K562 (cell line): ENCODE measurements around the gene EFNA2. TPM values are rescaled to one million over a fixed set of nuclear protein-coding genes. Genes with fewer than 3 reads are reported as not detected.

Experiments used
- ARID1B ChIP-seq: fragments of 450-650 bp; IDR thresholded peaks from 2 replicates; pipeline ENCODE4 v1.6.1; 2016; ENCODE audit warnings: antibody characterized with exemption, mild to moderate bottlenecking, inconsistent platforms
- ATF7 ChIP-seq: fragments of 450-650 bp; IDR thresholded peaks from 2 replicates; pipeline ENCODE4 v1.7.1; 2014; ENCODE audit warnings: mild to moderate bottlenecking, moderate library complexity
- CXXC5 ChIP-seq: fragments of 250-450 bp; sonication (Bioruptor Pico); IDR thresholded peaks from 2 replicates; pipeline ENCODE4 v1.8.0; 2022; ENCODE audit warnings: inconsistent platforms, mild to moderate bottlenecking, moderate library complexity
- FOSL1 ChIP-seq: fragments of 200-800 bp; sonication (Bioruptor generic); conservative IDR thresholded peaks from 2 replicates; pipeline ENCODE4 v1.6.1; 2016; ENCODE audit warnings: missing genetic modification characterization, missing compliant biosample characterization
- JUN ChIP-seq, 2 experiments: sonication (generic) in 1 of 2; formaldehyde crosslinking in 1 of 2; IDR thresholded peaks; 2 replicates each; pipeline versions ENCODE4 v1.6.1 to v1.8.0; 2012 to 2022; ENCODE audit warnings: borderline replicate concordance in 2 of 2, mild to moderate bottlenecking in 2 of 2, improper control_type of control experiment in 1 of 2, low read depth in 1 of 2, low read length in 1 of 2, missing genetic modification reagents in 1 of 2
- TCF7L2 ChIP-seq: fragments of 150-350 bp; IDR thresholded peaks from 2 replicates; pipeline ENCODE4 v1.6.1; 2016; ENCODE audit warnings: low read depth, mild to moderate bottlenecking, low read length, moderate library complexity
- polyA plus RNA-seq, 8 experiments: library from polyadenylated mRNA; depleted of rRNA in 4 of 8; stranded (reverse) in 5 of 8; unstranded in 3 of 8; fragments of >200 nt; fragmentation: Nextera tagmentation in 2 of 8; fragmentation: Illumina TruSeq in 1 of 8; extraction: Ambion mirVana in 2 of 8; extraction: Trizol in 1 of 8; gene quantifications; 2 replicates each; pipeline versions ENCODE4 v1.2.1 to v1.2.3, GENCODE V29; 2011 to 2014; ENCODE audit warnings: inconsistent platforms in 1 of 8, missing spikeins in 1 of 8
- total RNA-seq, 7 experiments: library from RNA; depleted of rRNA in 6 of 7; stranded (reverse); fragments of >200 nt in 6 of 7; fragmentation: Illumina TruSeq in 2 of 7; extraction: Trizol in 2 of 7; gene quantifications; 2 replicates each; pipeline versions ENCODE4 v1.2.1 to v1.2.3, GENCODE V29; 2011 to 2021; ENCODE audit warnings: low replicate concordance in 1 of 7
- TF ChIP-seq, protein P1 (sequence below): sonication (generic); formaldehyde crosslinking; IDR thresholded peaks from 2 replicates; pipeline ENCODE4 v1.8.1; 2023; ENCODE audit warnings: missing genetic modification reagents, mild to moderate bottlenecking, borderline replicate concordance
- TF ChIP-seq, protein P2 (sequence below), 2 experiments: IDR thresholded peaks; 2 replicates each; pipeline ENCODE4 v1.6.1; 2011; ENCODE audit warnings: borderline replicate concordance in 1 of 2, control low read depth in 1 of 2, low read depth in 1 of 2, low read length in 1 of 2, mild to moderate bottlenecking in 1 of 2, mixed read lengths in 1 of 2, moderate library complexity in 1 of 2; ENCODE audit not compliant: insufficient read depth in 1 of 2, insufficient read length in 1 of 2, poor library complexity in 1 of 2, severe bottlenecking in 1 of 2; ENCODE audit errors: extremely low read depth in 1 of 2
- TF ChIP-seq, protein P3 (sequence below), 2 experiments: fragments of 200-800 bp in 1 of 2; sonication (Bioruptor generic) in 1 of 2; sonication (generic) in 1 of 2; formaldehyde crosslinking in 1 of 2; IDR thresholded peaks in 1 of 2; conservative IDR thresholded peaks in 1 of 2; 2 replicates each; pipeline versions ENCODE4 v1.5.0 to v1.6.1; 2016 to 2020; ENCODE audit warnings: missing compliant biosample characterization in 1 of 2, missing genetic modification characterization in 1 of 2, missing genetic modification reagents in 1 of 2
- TF ChIP-seq, protein P4 (sequence below), 2 experiments: IDR thresholded peaks in 1 of 2; conservative IDR thresholded peaks in 1 of 2; 2 replicates each; pipeline ENCODE4 v1.6.1; 2016; ENCODE audit warnings: low read depth in 2 of 2, mild to moderate bottlenecking in 1 of 2, missing compliant biosample characterization in 1 of 2, missing genetic modification characterization in 1 of 2, moderate library complexity in 1 of 2
- TF ChIP-seq, protein P5 (sequence below): fragments of 200-800 bp; sonication (Bioruptor generic); IDR thresholded peaks from 2 replicates; pipeline ENCODE4 v1.6.1; 2017; ENCODE audit warnings: missing genetic modification characterization, missing compliant biosample characterization

Gene EFNA2
- total and polyA plus RNA-seq, 9 of the 15 experiments (the other 6 are each of a cell fraction or from before 2014, with no cell fraction given), result 0.11 to 0.44 (median 0.15) TPM; not detected in 6

DNA sequence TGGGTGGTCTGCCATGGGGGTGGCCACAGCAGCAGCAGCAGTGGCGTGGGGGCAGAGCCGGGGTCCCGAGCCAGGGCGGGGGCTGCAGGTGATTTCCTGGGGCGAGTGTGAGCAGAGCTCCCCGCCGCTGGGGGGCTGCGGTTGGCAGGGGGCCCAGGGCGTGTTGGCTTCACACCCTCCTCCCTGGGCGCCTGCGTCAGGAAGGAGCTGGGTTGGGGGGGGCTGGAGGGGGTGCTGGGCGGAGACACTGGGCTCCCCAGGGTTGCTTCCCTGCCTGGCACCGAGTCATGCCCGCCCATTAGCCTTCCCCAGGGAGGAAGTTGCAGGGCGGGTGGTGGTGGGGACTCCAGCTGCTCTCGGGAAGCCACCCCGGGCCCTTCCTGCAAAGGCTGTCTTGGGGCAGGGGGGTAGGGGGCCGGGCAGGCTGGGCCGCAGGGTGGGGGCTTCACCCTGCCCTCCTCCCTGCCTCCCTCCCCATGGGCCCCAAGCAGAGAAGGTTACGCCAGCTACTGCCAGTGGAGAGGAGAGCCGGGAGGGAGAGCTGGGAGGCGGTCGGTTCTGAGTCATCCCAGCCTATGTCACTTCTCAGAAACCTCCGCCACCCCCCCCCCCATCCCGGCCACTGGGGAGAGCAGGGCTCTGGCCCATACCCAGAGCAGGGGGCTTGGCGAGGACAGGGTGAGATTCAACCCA lies 32.7 kb upstream of the EFNA2 start (continued):
- TF ChIP-seq TCF7L2 (no peak), JUN (IDR thresholded peaks at IDR 0.05; ENCODE audit: borderline replicate concordance, low read depth, low read length) (peak; percentile 83), JUN (CRISPR knock-in tag; IDR thresholded peaks at IDR 0.05; ENCODE audit: borderline replicate concordance) (no peak), FOSL1 (tag) (peak; percentile 95), ARID1B (peak; percentile 85), CXXC5 (CRISPR knock-in tag) (peak; percentile 38; the same call in 1 of the 2 replicates), ATF7 (peak; percentile 71)
- TF ChIP-seq, protein P1, sequence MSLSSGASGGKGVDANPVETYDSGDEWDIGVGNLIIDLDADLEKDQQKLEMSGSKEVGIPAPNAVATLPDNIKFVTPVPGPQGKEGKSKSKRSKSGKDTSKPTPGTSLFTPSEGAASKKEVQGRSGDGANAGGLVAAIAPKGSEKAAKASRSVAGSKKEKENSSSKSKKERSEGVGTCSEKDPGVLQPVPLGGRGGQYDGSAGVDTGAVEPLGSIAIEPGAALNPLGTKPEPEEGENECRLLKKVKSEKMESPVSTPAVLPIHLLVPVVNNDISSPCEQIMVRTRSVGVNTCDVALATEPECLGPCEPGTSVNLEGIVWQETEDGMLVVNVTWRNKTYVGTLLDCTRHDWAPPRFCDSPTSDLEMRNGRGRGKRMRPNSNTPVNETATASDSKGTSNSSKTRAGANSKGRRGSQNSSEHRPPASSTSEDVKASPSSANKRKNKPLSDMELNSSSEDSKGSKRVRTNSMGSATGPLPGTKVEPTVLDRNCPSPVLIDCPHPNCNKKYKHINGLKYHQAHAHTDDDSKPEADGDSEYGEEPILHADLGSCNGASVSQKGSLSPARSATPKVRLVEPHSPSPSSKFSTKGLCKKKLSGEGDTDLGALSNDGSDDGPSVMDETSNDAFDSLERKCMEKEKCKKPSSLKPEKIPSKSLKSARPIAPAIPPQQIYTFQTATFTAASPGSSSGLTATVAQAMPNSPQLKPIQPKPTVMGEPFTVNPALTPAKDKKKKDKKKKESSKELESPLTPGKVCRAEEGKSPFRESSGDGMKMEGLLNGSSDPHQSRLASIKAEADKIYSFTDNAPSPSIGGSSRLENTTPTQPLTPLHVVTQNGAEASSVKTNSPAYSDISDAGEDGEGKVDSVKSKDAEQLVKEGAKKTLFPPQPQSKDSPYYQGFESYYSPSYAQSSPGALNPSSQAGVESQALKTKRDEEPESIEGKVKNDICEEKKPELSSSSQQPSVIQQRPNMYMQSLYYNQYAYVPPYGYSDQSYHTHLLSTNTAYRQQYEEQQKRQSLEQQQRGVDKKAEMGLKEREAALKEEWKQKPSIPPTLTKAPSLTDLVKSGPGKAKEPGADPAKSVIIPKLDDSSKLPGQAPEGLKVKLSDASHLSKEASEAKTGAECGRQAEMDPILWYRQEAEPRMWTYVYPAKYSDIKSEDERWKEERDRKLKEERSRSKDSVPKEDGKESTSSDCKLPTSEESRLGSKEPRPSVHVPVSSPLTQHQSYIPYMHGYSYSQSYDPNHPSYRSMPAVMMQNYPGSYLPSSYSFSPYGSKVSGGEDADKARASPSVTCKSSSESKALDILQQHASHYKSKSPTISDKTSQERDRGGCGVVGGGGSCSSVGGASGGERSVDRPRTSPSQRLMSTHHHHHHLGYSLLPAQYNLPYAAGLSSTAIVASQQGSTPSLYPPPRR (CRISPR knock-in tag), result no peak
- TF ChIP-seq, protein P2, sequence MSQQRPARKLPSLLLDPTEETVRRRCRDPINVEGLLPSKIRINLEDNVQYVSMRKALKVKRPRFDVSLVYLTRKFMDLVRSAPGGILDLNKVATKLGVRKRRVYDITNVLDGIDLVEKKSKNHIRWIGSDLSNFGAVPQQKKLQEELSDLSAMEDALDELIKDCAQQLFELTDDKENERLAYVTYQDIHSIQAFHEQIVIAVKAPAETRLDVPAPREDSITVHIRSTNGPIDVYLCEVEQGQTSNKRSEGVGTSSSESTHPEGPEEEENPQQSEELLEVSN (IDR thresholded peaks at IDR 0.05; ENCODE audit: borderline replicate concordance in 1 of 2, extremely low read depth in 1 of 2, insufficient read depth in 1 of 2, insufficient read length in 1 of 2, low read depth in 1 of 2, low read length in 1 of 2, poor library complexity in 1 of 2, severe bottlenecking in 1 of 2), result peak in 1 of 2 experiments; percentile 12
- TF ChIP-seq, protein P3, sequence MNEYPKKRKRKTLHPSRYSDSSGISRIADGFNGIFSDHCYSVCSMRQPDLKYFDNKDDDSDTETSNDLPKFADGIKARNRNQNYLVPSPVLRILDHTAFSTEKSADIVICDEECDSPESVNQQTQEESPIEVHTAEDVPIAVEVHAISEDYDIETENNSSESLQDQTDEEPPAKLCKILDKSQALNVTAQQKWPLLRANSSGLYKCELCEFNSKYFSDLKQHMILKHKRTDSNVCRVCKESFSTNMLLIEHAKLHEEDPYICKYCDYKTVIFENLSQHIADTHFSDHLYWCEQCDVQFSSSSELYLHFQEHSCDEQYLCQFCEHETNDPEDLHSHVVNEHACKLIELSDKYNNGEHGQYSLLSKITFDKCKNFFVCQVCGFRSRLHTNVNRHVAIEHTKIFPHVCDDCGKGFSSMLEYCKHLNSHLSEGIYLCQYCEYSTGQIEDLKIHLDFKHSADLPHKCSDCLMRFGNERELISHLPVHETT (CRISPR knock-in tag; conservative IDR thresholded peaks at IDR 0.05 in 1 of 2, IDR thresholded peaks at IDR 0.05 in 1 of 2), result peak in 1 of 2 experiments; percentile 73; a peak in 2 of 4 replicates
- TF ChIP-seq, protein P4, sequence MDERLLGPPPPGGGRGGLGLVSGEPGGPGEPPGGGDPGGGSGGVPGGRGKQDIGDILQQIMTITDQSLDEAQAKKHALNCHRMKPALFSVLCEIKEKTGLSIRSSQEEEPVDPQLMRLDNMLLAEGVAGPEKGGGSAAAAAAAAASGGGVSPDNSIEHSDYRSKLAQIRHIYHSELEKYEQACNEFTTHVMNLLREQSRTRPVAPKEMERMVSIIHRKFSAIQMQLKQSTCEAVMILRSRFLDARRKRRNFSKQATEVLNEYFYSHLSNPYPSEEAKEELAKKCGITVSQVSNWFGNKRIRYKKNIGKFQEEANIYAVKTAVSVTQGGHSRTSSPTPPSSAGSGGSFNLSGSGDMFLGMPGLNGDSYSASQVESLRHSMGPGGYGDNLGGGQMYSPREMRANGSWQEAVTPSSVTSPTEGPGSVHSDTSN (CRISPR knock-in tag; IDR thresholded peaks at IDR 0.05; ENCODE audit: low read depth), result no peak
- TF ChIP-seq, protein P4 (tag; conservative IDR thresholded peaks at IDR 0.05; ENCODE audit: low read depth), result no peak
- TF ChIP-seq, protein P5, sequence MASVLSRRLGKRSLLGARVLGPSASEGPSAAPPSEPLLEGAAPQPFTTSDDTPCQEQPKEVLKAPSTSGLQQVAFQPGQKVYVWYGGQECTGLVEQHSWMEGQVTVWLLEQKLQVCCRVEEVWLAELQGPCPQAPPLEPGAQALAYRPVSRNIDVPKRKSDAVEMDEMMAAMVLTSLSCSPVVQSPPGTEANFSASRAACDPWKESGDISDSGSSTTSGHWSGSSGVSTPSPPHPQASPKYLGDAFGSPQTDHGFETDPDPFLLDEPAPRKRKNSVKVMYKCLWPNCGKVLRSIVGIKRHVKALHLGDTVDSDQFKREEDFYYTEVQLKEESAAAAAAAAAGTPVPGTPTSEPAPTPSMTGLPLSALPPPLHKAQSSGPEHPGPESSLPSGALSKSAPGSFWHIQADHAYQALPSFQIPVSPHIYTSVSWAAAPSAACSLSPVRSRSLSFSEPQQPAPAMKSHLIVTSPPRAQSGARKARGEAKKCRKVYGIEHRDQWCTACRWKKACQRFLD (CRISPR knock-in tag), result peak; percentile 36; the same call in 1 of the 2 replicates
